Body of pancreas (tissue), 4 donors: ENCODE results near the gene TIMP2. TPM values are rescaled to one million over a fixed set of nuclear protein-coding genes. Genes with fewer than 3 reads are reported as not detected.
A peak's percentile ranks its signal among the peaks of the same experiment; 100 is the strongest.

Experiments
- ATAC-seq: fragments of 150-250 bp; one replicate; pipeline ENCODE4 v1.9.1; 2016
- DNase-seq, 4 donors: peaks; one replicate each; pipeline ENCODE4 v3.0.0-alpha.2; 2019
- H3K27ac ChIP-seq, 4 donors: fragments of 200-600 bp; sonication (generic); 1 replicate in 3 of 4; 2 replicates in 1 of 4; pipeline versions ENCODE4 v1.5.1 to v1.6.1; 2016 to 2019; ENCODE audit warnings: mild to moderate bottlenecking in 1 of 4, mixed read lengths in 1 of 4, moderate library complexity in 1 of 4
- H3K27me3 ChIP-seq, 2 donors: fragments of 200-600 bp; sonication (generic); one replicate each; pipeline ENCODE4 v1.6.0; 2016; ENCODE audit warnings: mild to moderate bottlenecking in 1 of 2
- H3K36me3 ChIP-seq, 2 donors: fragments of 200-600 bp; sonication (generic); replicated peaks in 1 of 2; 2 replicates each; pipeline ENCODE4 v1.5.1; 2016; ENCODE audit warnings: low read depth in 2 of 2; ENCODE audit not compliant: insufficient read depth in 1 of 2
- H3K4me1 ChIP-seq: fragments of 200-600 bp; sonication (generic); one replicate; pipeline ENCODE4 v1.6.0; 2016
- H3K4me3 ChIP-seq, 2 donors: fragments of 200-600 bp; sonication (generic); 1 replicate in 1 of 2; 2 replicates in 1 of 2; pipeline ENCODE4 v1.5.1; 2016 to 2019
- H3K9me3 ChIP-seq, 3 donors: fragments of 200-600 bp; sonication (generic); 1 replicate in 2 of 3; 2 replicates in 1 of 3; pipeline ENCODE4 v1.5.1; 2016
- POLR2A ChIP-seq, 3 donors: fragments of 450-650 bp; IDR thresholded peaks; one replicate each; pipeline ENCODE4 v1.6.1; 2016; ENCODE audit warnings: antibody characterized with exemption in 3 of 3, mild to moderate bottlenecking in 2 of 3
- WGBS, 2 donors: methylation state at CpG; one replicate each; pipeline ENCODE4 v1.1.5; 2017; 5-methylcytosine and 5-hydroxymethylcytosine counted together
- intact Hi-C: fragments of 100-400 bp; cut with DNase I; formaldehyde crosslinking; loops from one replicate; pipeline ENCODE4 v1.15.1; 2023
- total RNA-seq, 2 donors: library from RNA; depleted of rRNA; stranded (reverse); fragments of >200 nt; gene quantifications; one replicate each; pipeline ENCODE4 v1.1.0, GENCODE V29; 2016
- TF ChIP-seq, protein P1 (sequence below), 7 experiments: fragments of 450-650 bp in 4 of 7; fragments of 200-600 bp in 3 of 7; sonication (generic) in 3 of 7; IDR thresholded peaks; one replicate each; pipeline ENCODE4 v1.5.1; 2016 to 2019; ENCODE audit warnings: antibody characterized with exemption in 7 of 7

The TIMP2 gene
- total RNA-seq, 2 donors from 2014 or later: 50.1 to 53.7 TPM

GRCh38 chr17:78895322-78895721 is 29.9 kb downstream of the TIMP2 start:
- H3K4me3 ChIP-seq: no peak overlapping the region
- intact Hi-C loops: no loop called here
- H3K27ac ChIP-seq: no peak overlapping the region
- no peaks in the 10 kb centered on the region for H3K27me3 ChIP-seq
- DNase-seq (no peak), ATAC-seq (no peak)
- WGBS, 2 donors: 71 to 78% methylated on average over 5 of the region's 5 CpGs
- H3K4me1 ChIP-seq: peaks cover 13% of the 10 kb centered on the region
- H3K9me3 ChIP-seq: no peaks in the 10 kb centered on the region
- TF ChIP-seq, protein P1, sequence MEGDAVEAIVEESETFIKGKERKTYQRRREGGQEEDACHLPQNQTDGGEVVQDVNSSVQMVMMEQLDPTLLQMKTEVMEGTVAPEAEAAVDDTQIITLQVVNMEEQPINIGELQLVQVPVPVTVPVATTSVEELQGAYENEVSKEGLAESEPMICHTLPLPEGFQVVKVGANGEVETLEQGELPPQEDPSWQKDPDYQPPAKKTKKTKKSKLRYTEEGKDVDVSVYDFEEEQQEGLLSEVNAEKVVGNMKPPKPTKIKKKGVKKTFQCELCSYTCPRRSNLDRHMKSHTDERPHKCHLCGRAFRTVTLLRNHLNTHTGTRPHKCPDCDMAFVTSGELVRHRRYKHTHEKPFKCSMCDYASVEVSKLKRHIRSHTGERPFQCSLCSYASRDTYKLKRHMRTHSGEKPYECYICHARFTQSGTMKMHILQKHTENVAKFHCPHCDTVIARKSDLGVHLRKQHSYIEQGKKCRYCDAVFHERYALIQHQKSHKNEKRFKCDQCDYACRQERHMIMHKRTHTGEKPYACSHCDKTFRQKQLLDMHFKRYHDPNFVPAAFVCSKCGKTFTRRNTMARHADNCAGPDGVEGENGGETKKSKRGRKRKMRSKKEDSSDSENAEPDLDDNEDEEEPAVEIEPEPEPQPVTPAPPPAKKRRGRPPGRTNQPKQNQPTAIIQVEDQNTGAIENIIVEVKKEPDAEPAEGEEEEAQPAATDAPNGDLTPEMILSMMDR (IDR thresholded peaks at IDR 0.05): no peak
- H3K36me3 ChIP-seq: no peaks in the 10 kb centered on the region

DNA sequence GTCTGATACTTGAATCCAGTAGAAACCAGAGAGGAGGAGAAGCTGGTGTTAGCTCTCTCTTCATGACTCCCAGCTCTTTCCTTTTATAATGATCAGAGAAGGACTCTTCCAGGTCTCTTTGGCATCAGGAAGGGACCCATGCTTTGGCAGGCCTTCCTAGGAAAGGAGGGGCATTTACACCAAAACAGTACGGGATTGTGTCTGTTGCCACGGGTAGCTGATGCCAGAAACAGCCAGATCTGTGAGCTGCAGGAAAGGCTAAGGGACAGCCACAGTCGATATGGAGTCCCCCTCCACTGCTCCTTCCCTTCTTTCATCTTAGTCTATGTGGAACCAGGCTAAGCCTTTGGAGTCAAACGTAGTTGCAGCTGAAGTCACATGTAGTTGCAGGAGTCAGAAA is 31.5 kb downstream of the TIMP2 start:
- intact Hi-C loops: no loop called here
- H3K36me3 ChIP-seq: no peaks in the 10 kb centered on the region
- no peaks in the 10 kb centered on the region for H3K9me3 ChIP-seq
- no peak overlapping the region for H3K27ac ChIP-seq
- ATAC-seq (no peak), DNase-seq (no peak)
- no peak overlapping the region for H3K4me3 ChIP-seq
- TF ChIP-seq POLR2A (IDR thresholded peaks at IDR 0.05): no peak
- TF ChIP-seq, protein P1 (IDR thresholded peaks at IDR 0.05): no peak
- WGBS, 2 donors: 49 to 56% methylated on average over 4 of the region's 4 CpGs
- peaks cover 13% of the 10 kb centered on the region for H3K4me1 ChIP-seq
- H3K27me3 ChIP-seq: no peaks in the 10 kb centered on the region

GRCh38 chr17:78892936-78893379 is 32.2 kb downstream of the TIMP2 start:
- intact Hi-C loops: no loop called here
- TF ChIP-seq, protein P1 (IDR thresholded peaks at IDR 0.05): no peak
- no peak for TF ChIP-seq POLR2A (IDR thresholded peaks at IDR 0.05)
- H3K27me3 ChIP-seq: no peaks in the 10 kb centered on the region
- no peak overlapping the region for H3K4me3 ChIP-seq
- ATAC-seq (no peak), DNase-seq (no peak)
- H3K4me1 ChIP-seq: peaks cover 12% of the 10 kb centered on the region
- no peak overlapping the region for H3K27ac ChIP-seq
- no peaks in the 10 kb centered on the region for H3K36me3 ChIP-seq
- H3K9me3 ChIP-seq: no peaks in the 10 kb centered on the region
- WGBS, 2 donors: 73 to 80% methylated on average over 6 of the region's 6 CpGs

DNA sequence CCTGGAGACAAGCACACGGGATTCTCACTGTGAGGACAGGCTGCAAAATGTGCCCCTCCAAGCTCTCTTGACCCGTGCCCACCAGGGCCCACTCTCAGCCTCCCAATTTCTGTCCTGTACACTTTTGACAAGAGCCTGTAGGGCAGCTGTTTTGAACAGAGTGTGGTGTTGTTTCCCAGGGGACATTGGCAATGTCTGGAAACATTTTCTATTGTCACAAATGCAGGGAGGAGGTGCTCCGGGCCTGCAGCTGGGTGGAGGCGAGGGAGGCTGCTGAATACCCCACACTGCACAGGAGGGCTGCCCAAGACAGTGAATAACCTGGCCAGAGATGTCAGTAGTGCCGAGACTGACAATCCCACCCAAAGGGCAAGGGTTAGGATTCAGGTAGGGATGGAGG is 32.7 kb downstream of the TIMP2 start:
- no peaks in the 10 kb centered on the region for H3K27me3 ChIP-seq
- no peaks in the 10 kb centered on the region for H3K9me3 ChIP-seq
- DNase-seq: no peak
- TF ChIP-seq POLR2A (IDR thresholded peaks at IDR 0.05): no peak
- TF ChIP-seq, protein P1 (IDR thresholded peaks at IDR 0.05): no peak
- H3K36me3 ChIP-seq: no peaks in the 10 kb centered on the region
- intact Hi-C loops: no loop called here
- 64 to 83% methylated on average over 3 to 5 of the region's 5 CpGs for WGBS, 2 donors
- H3K27ac ChIP-seq: peak overlapping the region in 1 of 4 donors; percentile 2
- no peak overlapping the region for H3K4me3 ChIP-seq
- H3K4me1 ChIP-seq: peaks cover 12% of the 10 kb centered on the region
- ATAC-seq: no peak

DNA sequence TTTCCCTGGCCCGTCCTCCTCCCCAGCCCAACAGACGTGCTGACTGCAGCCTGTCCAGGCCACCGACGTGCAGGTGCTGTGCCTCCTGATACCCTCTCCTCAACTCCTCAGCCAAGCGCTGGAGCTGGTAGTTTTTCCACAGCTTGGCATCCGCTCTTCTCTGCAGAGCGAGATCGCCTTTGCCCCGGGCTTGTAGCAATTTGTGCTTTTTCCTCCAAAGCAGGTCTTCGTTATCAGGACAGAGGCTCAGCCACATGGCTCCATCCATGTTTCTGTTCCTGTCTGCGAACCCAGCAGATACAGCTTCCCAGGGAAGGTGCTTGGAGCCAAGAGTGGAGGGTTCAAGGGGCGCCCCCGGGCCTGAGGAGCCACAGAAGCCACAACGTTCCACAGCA is 33.1 kb downstream of the TIMP2 start:
- intact Hi-C loops: no loop called here
- no peak overlapping the region for H3K4me3 ChIP-seq
- H3K36me3 ChIP-seq: no peaks in the 10 kb centered on the region
- H3K27ac ChIP-seq: no peak overlapping the region
- no peak for ATAC-seq
- no peak for DNase-seq
- H3K27me3 ChIP-seq: no peaks in the 10 kb centered on the region
- TF ChIP-seq, protein P1 (IDR thresholded peaks at IDR 0.05): no peak
- TF ChIP-seq POLR2A (IDR thresholded peaks at IDR 0.05): no peak
- no peaks in the 10 kb centered on the region for H3K9me3 ChIP-seq
- 88 to 98% methylated on average over 10 to 14 of the region's 14 CpGs for WGBS, 2 donors
- H3K4me1 ChIP-seq: peaks cover 12% of the 10 kb centered on the region
